Pancreas (tissue), 10 donors: ENCODE results near the gene FOXC2. TPM values are rescaled to one million over a fixed set of nuclear protein-coding genes. Genes with fewer than 3 reads are reported as not detected.

Experiments
- ATAC-seq, 4 donors: fragments of 200-7000 bp; cut with Tn5 transposase; one replicate each; pipeline versions ENCODE4 v1.8.0 to v1.9.1; 2020; ENCODE audit warnings: mild to moderate bottlenecking in 4 of 4, moderate library complexity in 4 of 4
- DNase-seq, 6 donors: peaks; one replicate each; pipeline ENCODE4 v3.0.0-alpha.2; 2020
- FAIRE-seq: peaks from 2 replicates; lab custom pipeline; 2012; peaks lifted over from hg19 to GRCh38; lab: Jason Lieb, UNC
- H3K27ac ChIP-seq, 4 donors: fragments of 200-600 bp; sonication (generic); 1 replicate in 3 of 4; 2 replicates in 1 of 4; pipeline versions ENCODE4 v1.5.0 to v1.8.0; 2020
- H3K27me3 ChIP-seq, 4 donors: fragments of 200-600 bp; one replicate each; pipeline ENCODE4 v1.8.0; 2021
- H3K36me3 ChIP-seq, 3 donors: fragments of 200-600 bp; sonication (generic) in 1 of 3; one replicate each; pipeline versions ENCODE4 v1.5.0 to v1.8.0; 2020 to 2021
- H3K4me1 ChIP-seq, 3 donors: fragments of 200-600 bp; one replicate each; pipeline ENCODE4 v1.8.0; 2021
- H3K4me3 ChIP-seq, 4 donors: fragments of 200-600 bp; sonication (generic) in 2 of 4; one replicate each; pipeline versions ENCODE4 v1.5.0 to v1.8.0; 2020 to 2021
- H3K9me3 ChIP-seq, 4 donors: fragments of 200-600 bp; one replicate each; pipeline ENCODE4 v1.8.0; 2021
- WGBS, 2 donors: extraction: QIAGEN DNeasy Blood & Tissue Kit; methylation state at CpG; one replicate each; pipeline ENCODE4 v1.1.7; 2013; 5-methylcytosine and 5-hydroxymethylcytosine counted together
- intact Hi-C, 3 donors: fragments of 100-400 bp; cut with DNase I; formaldehyde crosslinking; loops; one replicate each; pipeline versions ENCODE4 v1.11.1 to v1.14.2; 2022
- polyA plus RNA-seq, 2 donors: library from polyadenylated mRNA; stranded (reverse); fragments of 200-250 nt; gene quantifications; one replicate each; pipeline ENCODE4 v1.2.3, GENCODE V29; 2013
- total RNA-seq, 6 donors: library from RNA; stranded (reverse); fragmentation: NEBNext Ultra II Directional in 4 of 6; extraction: Animal tissue kit (Norgen Biotek cat#: 25700) in 4 of 6; gene quantifications; one replicate each; pipeline versions ENCODE4 v1.2.1 to v1.2.4, GENCODE V29; 2021 to 2023
- TF ChIP-seq, protein P1 (sequence below), 4 donors: fragments of 200-600 bp; sonication (generic) in 3 of 4; IDR thresholded peaks; one replicate each; pipeline versions ENCODE4 v1.5.0 to v1.8.0; 2021; ENCODE audit warnings: antibody characterized with exemption in 4 of 4
- donor health status: healthy with polysubstance abuse.
- donor health status: DM: no; HTN: no; CAD: no; lungs with moderate emphysema.
- donor health status: DM: no; HTN: no; CAD: no.
- donor health status: control.
- donor health status: control.
- donor health status: Bipolar disorder and iron deficiency.
- donor health status: DM: yes; HTN: yes; CAD: no.
- donor health status: DM: no; HTN: no; CAD: no.
- donor health status: DM: no; HTN: no; CAD: no.
- donor health status: DM: yes; HTN: yes; CAD: no.

Gene FOXC2
- total and polyA plus RNA-seq, 8 donors, result 0.06 to 0.23 (median 0.17) TPM; not detected in 3

DNA sequence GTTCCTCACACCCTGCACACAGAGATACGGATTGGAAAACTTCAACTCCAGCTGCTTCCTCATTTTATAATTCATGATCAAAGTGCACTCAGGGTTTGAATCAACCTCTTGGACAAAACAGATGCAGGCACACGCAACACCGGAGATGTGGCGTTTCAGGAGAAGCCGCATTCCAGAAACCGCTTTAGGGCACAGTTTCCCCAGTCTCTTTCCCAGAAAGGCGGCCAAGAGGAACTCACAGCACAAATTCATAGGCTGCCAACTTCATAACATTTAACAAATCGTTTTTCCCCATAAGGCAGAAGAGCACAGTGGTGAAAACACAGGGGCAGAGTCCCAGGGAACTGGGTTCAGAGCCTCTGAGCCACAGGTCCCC, 20.0 kb upstream of the FOXC2 start:
- intact Hi-C loops, result no loop called here
- Histone ChIP-seq H3K27ac (no peak overlapping the region), H3K36me3 (peaks cover 3 to 32% (median 3%) of the 10 kb centered on the region in 3 donors), H3K4me1 (no peaks in the 10 kb centered on the region), H3K4me3 (no peak overlapping the region), H3K27me3 (no peaks in the 10 kb centered on the region), H3K9me3 (no peaks in the 10 kb centered on the region)
- ATAC-seq (no peak), FAIRE-seq (no peak), DNase-seq (no peak)
- 89 to 93% methylated on average over 8 of the region's 8 CpGs for WGBS, 2 donors
- TF ChIP-seq, protein P1, sequence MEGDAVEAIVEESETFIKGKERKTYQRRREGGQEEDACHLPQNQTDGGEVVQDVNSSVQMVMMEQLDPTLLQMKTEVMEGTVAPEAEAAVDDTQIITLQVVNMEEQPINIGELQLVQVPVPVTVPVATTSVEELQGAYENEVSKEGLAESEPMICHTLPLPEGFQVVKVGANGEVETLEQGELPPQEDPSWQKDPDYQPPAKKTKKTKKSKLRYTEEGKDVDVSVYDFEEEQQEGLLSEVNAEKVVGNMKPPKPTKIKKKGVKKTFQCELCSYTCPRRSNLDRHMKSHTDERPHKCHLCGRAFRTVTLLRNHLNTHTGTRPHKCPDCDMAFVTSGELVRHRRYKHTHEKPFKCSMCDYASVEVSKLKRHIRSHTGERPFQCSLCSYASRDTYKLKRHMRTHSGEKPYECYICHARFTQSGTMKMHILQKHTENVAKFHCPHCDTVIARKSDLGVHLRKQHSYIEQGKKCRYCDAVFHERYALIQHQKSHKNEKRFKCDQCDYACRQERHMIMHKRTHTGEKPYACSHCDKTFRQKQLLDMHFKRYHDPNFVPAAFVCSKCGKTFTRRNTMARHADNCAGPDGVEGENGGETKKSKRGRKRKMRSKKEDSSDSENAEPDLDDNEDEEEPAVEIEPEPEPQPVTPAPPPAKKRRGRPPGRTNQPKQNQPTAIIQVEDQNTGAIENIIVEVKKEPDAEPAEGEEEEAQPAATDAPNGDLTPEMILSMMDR (IDR thresholded peaks at IDR 0.05), result no peak

DNA sequence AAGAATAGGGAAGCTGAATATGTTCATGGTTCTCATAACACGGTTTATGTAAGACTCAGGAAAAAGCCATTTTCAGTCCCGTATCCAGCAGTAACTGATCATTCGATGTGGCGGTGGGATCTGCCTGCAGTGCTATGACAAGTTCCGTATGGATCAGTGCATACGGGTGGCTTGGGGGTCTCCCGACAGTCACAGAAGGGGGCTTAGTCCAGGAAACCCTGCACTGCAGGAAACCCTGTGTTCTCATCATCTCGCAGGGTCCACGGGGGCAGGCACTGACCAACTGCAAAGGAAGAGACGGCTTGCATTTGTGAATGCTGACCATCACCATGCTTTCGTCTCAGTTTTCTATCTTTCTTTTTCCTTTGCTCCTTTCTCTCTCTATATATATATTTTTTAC, 19.3 kb upstream of the FOXC2 start:
- peaks cover 0 to 27% (median 3%) of the 10 kb centered on the region in 3 donors for H3K36me3 ChIP-seq
- H3K27me3 ChIP-seq, result no peaks in the 10 kb centered on the region
- DNase-seq (no peak), ATAC-seq (no peak), FAIRE-seq (no peak)
- 95 to 97% methylated on average over 11 of the region's 11 CpGs for WGBS, 2 donors
- H3K4me3 ChIP-seq, result no peak overlapping the region
- H3K27ac ChIP-seq, result no peak overlapping the region
- intact Hi-C loops, result no loop called here
- H3K4me1 ChIP-seq, result no peaks in the 10 kb centered on the region
- no peaks in the 10 kb centered on the region for H3K9me3 ChIP-seq
- TF ChIP-seq, protein P1 (IDR thresholded peaks at IDR 0.05), result no peak

DNA sequence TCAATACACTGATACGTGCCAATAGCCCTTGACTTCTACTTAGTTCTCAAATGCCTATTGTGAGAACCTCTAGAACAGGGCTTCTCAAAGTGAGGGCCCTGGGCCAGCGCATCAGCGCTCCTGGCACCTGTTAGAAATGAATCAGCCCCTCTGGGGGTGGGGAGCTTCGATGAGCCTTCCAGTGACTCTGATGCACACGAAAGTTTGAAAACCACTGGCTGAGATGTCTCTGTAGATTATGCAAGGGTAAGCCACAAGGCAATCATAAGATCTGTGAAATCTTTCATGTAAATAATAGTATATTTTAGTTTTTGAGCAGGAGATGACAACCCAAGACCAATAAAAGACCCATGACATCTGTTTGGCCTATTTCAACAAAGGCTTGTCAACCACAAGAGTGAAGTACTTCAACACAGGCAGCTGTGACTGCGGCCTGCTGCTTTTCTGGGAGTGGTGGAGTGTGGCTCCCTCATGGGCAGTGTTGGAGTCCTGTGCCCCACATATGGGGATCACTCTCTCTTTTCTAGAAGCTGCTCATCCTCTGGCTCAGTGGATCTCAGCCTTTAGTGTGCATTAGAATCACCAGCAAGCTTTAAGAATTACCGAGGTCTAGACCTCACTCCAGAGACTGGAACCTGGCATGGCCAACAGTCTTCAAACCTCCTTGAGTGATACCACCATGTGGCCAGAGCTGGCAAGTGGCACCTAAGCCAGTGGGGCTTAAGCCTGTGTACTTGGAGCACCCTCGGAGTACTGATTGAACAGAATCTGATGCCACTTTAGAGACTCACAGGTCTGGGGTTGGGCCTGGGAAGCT, 17.3 kb upstream of the FOXC2 start:
- TF ChIP-seq, protein P1 (IDR thresholded peaks at IDR 0.05), result no peak
- H3K27me3 ChIP-seq, result no peaks in the 10 kb centered on the region
- H3K27ac ChIP-seq, result no peak overlapping the region
- FAIRE-seq (no peak), ATAC-seq (no peak), DNase-seq (no peak)
- peaks cover 0 to 27% (median 0%) of the 10 kb centered on the region in 3 donors for H3K36me3 ChIP-seq
- intact Hi-C loops, result no loop called here
- H3K4me1 ChIP-seq, result peaks cover 0 to 1% (median 0%) of the 10 kb centered on the region in 3 donors
- no peak overlapping the region for H3K4me3 ChIP-seq
- WGBS, 2 donors, result 79 to 81% methylated on average over 8 of the region's 8 CpGs
- H3K9me3 ChIP-seq, result no peaks in the 10 kb centered on the region

DNA sequence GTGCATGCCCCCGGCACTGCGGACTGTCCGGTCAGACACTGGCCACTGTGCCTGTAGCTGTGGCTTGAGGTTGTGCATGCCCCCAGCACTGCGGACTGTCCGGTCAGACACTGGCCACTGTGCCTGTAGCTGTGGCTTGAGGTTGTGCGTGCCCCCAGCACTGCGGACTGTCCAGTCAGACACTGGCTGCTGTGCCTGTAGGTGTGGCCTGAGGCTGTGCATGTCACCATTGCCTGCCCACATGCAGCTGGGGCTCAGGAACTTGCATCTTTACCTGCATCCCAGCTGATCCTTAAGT, 16.8 kb upstream of the FOXC2 start:
- WGBS, 2 donors, result 97 to 98% methylated on average over 7 of the region's 7 CpGs
- intact Hi-C loops, result no loop called here
- no peak for FAIRE-seq
- no peak for ATAC-seq
- TF ChIP-seq, protein P1 (IDR thresholded peaks at IDR 0.05), result no peak
- Histone ChIP-seq H3K4me3 (no peak overlapping the region), H3K4me1 (peaks cover 0 to 3% (median 0%) of the 10 kb centered on the region in 3 donors), H3K27me3 (no peaks in the 10 kb centered on the region), H3K9me3 (no peaks in the 10 kb centered on the region), H3K27ac (no peak overlapping the region), H3K36me3 (peaks cover 0 to 27% (median 0%) of the 10 kb centered on the region in 3 donors)
- DNase-seq, result no peak

GRCh38 chr16:86550281-86550680, 16.3 kb upstream of the FOXC2 start:
- peaks cover 0 to 27% (median 0%) of the 10 kb centered on the region in 3 donors for H3K36me3 ChIP-seq
- TF ChIP-seq, protein P1 (IDR thresholded peaks at IDR 0.05), result no peak
- intact Hi-C loops, result no loop called here
- ATAC-seq (no peak), FAIRE-seq (no peak), DNase-seq (no peak)
- no peaks in the 10 kb centered on the region for H3K9me3 ChIP-seq
- H3K27me3 ChIP-seq, result no peaks in the 10 kb centered on the region
- 90% methylated on average over 5 of the region's 5 CpGs for WGBS, 2 donors
- peaks cover 0 to 3% (median 0%) of the 10 kb centered on the region in 3 donors for H3K4me1 ChIP-seq
- no peak overlapping the region for H3K27ac ChIP-seq
- H3K4me3 ChIP-seq, result no peak overlapping the region
